ENCODE measurements around the gene GPD2. TPM values are rescaled to one million over a fixed set of nuclear protein-coding genes. Genes with fewer than 3 reads are reported as not detected.

GPD2 gene
- total RNA-seq, 4 donors from 2014 or later = 40.9 to 112 (median 56.3) TPM

DNA sequence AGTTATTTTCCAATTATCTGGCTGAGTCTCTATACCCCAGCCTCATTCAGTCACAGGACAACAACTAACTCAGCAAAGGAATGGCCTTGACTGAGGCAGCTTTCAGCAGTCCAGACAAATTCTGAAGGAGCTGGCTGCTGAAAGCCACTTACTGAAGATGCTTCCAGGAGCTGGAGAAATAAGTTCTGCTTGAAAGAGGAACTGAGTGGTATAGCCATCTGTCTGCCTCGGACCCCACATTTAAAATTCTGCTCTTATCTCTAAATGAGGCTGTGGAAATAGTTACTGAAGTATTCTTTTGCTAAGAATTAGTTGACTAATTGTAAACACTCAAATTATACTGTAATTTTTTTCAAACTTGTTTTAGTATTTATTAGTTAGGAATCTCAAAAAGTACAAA is 9.1 kb upstream of the GPD2 start:
- TF ChIP-seq, protein P1, sequence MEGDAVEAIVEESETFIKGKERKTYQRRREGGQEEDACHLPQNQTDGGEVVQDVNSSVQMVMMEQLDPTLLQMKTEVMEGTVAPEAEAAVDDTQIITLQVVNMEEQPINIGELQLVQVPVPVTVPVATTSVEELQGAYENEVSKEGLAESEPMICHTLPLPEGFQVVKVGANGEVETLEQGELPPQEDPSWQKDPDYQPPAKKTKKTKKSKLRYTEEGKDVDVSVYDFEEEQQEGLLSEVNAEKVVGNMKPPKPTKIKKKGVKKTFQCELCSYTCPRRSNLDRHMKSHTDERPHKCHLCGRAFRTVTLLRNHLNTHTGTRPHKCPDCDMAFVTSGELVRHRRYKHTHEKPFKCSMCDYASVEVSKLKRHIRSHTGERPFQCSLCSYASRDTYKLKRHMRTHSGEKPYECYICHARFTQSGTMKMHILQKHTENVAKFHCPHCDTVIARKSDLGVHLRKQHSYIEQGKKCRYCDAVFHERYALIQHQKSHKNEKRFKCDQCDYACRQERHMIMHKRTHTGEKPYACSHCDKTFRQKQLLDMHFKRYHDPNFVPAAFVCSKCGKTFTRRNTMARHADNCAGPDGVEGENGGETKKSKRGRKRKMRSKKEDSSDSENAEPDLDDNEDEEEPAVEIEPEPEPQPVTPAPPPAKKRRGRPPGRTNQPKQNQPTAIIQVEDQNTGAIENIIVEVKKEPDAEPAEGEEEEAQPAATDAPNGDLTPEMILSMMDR (IDR thresholded peaks at IDR 0.05; ENCODE audit: low read depth) = no peak

GRCh38 chr2:156429211-156429610 is 7.0 kb upstream of the GPD2 start:
- TF ChIP-seq, protein P1 (IDR thresholded peaks at IDR 0.05; ENCODE audit: low read depth) = no peak

- TF ChIP-seq, protein P1 (IDR thresholded peaks at IDR 0.05; ENCODE audit: low read depth) = no peak
Measured at GRCh38 chr2:156430236-156430979, 5.8 kb upstream of the GPD2 start.

DNA sequence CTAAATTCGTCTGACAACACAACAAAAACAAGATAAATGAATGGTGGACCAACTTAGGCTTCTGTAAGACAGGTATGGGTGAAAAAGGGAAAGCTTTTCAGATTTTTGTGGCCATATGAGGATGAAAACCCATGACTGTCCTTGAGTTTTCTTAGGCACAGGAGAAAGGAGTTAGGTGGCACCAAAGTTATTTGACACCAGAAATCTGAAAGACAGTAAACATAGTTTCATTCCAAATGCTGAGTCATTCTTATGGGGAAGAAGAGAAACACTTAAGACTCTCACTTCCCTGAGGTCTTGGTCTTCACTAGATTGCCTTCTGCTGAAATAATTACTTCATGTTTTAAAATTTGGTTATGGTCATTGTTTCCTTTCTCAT is 5.2 kb upstream of the GPD2 start:
- TF ChIP-seq, protein P1 (IDR thresholded peaks at IDR 0.05; ENCODE audit: low read depth) = no peak

GRCh38 chr2:156434461-156435291 is 1.5 kb upstream of the GPD2 start:
- TF ChIP-seq, protein P1 (IDR thresholded peaks at IDR 0.05; ENCODE audit: low read depth) = no peak

- TF ChIP-seq, protein P1 (IDR thresholded peaks at IDR 0.05; ENCODE audit: low read depth) = no peak
Measured at GRCh38 chr2:156435396-156435717, 822 bp upstream of the GPD2 start.

- TF ChIP-seq, protein P1 (IDR thresholded peaks at IDR 0.05; ENCODE audit: low read depth) = no peak
Measured at GRCh38 chr2:156436497-156437085, 412 bp downstream of the GPD2 start.
